DND-41 (cell line): Measurements from ENCODE around the gene CRY1.

Source experiments
- ATAC-seq: fragments of 200-7000 bp; cut with Tn5 transposase; 3 replicates; pipeline ENCODE4 v1.9.1; 2021; ENCODE audit warnings: low read depth; ENCODE audit not compliant: insufficient read depth
- DNase-seq: peaks from one replicate; pipeline ENCODE4 v3.0.0-alpha.2; 2020
- H2AFZ ChIP-seq: 2 replicates; pipeline ENCODE4 v1.6.0; 2012; ENCODE audit warnings: low read depth, low read length
- H3K27ac ChIP-seq: 2 replicates; pipeline ENCODE4 v1.5.1; 2012; ENCODE audit warnings: low read length, inconsistent platforms
- H3K27me3 ChIP-seq: fragments of 200-600 bp; sonication (generic); 2 replicates; pipeline ENCODE4 v1.6.0; 2012; ENCODE audit warnings: low read length, mild to moderate bottlenecking, inconsistent platforms; ENCODE audit not compliant: insufficient read depth, poor library complexity
- H3K36me3 ChIP-seq: 2 replicates; pipeline ENCODE4 v1.5.1; 2012; ENCODE audit warnings: low read length, inconsistent platforms; ENCODE audit not compliant: insufficient read depth
- H3K4me1 ChIP-seq: 2 replicates; pipeline ENCODE4 v1.5.1; 2012; ENCODE audit warnings: mild to moderate bottlenecking, low read length; ENCODE audit not compliant: insufficient read depth
- H3K4me2 ChIP-seq: 2 replicates; pipeline ENCODE4 v1.6.0; 2012; ENCODE audit warnings: mild to moderate bottlenecking, moderate library complexity, low read length, inconsistent platforms; ENCODE audit not compliant: insufficient read depth
- H3K4me3 ChIP-seq, 2 experiments: fragments of 200-600 bp in 1 of 2; shearing (Covaris generic) in 1 of 2; 2 replicates each; pipeline ENCODE4 v1.5.1; 2012 to 2016; ENCODE audit warnings: inconsistent platforms in 2 of 2, low read length in 2 of 2, mild to moderate bottlenecking in 2 of 2, low read depth in 1 of 2, moderate library complexity in 1 of 2
- H3K79me2 ChIP-seq: 2 replicates; pipeline ENCODE4 v1.6.0; 2012; ENCODE audit warnings: low read length, inconsistent platforms; ENCODE audit not compliant: insufficient read depth
- H3K9ac ChIP-seq: 2 replicates; pipeline ENCODE4 v1.6.0; 2012; ENCODE audit warnings: low read depth, mild to moderate bottlenecking, inconsistent platforms, low read length, moderate library complexity
- H3K9me3 ChIP-seq: 2 replicates; pipeline ENCODE4 v1.5.1; 2012; ENCODE audit warnings: low read length, moderate library complexity, mild to moderate bottlenecking, inconsistent platforms; ENCODE audit not compliant: insufficient read depth, severe bottlenecking
- H4K20me1 ChIP-seq: 2 replicates; pipeline ENCODE4 v1.6.0; 2012; ENCODE audit warnings: low read length; ENCODE audit not compliant: insufficient read depth
- EZH2 ChIP-seq: IDR thresholded peaks from 3 replicates; pipeline ENCODE4 v1.6.1; 2012; ENCODE audit warnings: borderline replicate concordance, low read depth, mild to moderate bottlenecking, moderate library complexity, low read length, inconsistent platforms; ENCODE audit not compliant: severe bottlenecking
- TF ChIP-seq, protein P1 (sequence below): IDR thresholded peaks from 2 replicates; pipeline ENCODE4 v1.5.1; 2012; ENCODE audit warnings: borderline replicate concordance, low read length, moderate library complexity, mild to moderate bottlenecking; ENCODE audit not compliant: poor library complexity, severe bottlenecking; ENCODE audit errors: extremely low read depth

Gene CRY1

DNA sequence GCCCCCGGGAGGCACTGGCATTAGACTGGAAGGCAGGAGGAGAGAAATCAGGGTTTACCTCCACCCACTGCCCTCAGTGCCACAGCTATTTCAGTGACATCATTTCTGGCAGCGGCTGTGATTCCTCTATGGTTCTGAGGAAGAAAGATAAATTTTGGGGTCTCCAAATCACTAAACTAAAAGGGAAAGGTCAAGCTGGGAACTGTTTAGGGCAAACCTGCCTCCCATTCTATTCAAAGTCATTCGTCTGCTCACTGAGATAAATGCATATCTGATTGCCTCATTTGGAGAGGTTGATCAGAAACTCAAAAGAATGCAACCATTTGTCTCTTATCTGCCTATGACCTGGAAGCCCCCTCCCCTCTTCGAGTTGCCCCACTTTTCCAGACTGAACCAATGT is 14.0 kb upstream of the CRY1 start:
- Histone ChIP-seq H3K4me3 (no peak overlapping the region), H3K9me3 (no peaks in the 10 kb centered on the region), H3K36me3 (no peaks in the 10 kb centered on the region), H3K9ac (no peak overlapping the region), H2AFZ (no peak overlapping the region; the same call in 1 of the 2 replicates), H3K27ac (no peak overlapping the region), H4K20me1 (no peaks in the 10 kb centered on the region), H3K4me1 (no peaks in the 10 kb centered on the region), H3K4me2 (no peak overlapping the region), H3K79me2 (no peaks in the 10 kb centered on the region), H3K27me3 (peaks cover 7% of the 10 kb centered on the region)
- ATAC-seq (no peak), DNase-seq (no peak)
- no peak for TF ChIP-seq EZH2
- TF ChIP-seq, protein P1, sequence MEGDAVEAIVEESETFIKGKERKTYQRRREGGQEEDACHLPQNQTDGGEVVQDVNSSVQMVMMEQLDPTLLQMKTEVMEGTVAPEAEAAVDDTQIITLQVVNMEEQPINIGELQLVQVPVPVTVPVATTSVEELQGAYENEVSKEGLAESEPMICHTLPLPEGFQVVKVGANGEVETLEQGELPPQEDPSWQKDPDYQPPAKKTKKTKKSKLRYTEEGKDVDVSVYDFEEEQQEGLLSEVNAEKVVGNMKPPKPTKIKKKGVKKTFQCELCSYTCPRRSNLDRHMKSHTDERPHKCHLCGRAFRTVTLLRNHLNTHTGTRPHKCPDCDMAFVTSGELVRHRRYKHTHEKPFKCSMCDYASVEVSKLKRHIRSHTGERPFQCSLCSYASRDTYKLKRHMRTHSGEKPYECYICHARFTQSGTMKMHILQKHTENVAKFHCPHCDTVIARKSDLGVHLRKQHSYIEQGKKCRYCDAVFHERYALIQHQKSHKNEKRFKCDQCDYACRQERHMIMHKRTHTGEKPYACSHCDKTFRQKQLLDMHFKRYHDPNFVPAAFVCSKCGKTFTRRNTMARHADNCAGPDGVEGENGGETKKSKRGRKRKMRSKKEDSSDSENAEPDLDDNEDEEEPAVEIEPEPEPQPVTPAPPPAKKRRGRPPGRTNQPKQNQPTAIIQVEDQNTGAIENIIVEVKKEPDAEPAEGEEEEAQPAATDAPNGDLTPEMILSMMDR: no peak

DNA sequence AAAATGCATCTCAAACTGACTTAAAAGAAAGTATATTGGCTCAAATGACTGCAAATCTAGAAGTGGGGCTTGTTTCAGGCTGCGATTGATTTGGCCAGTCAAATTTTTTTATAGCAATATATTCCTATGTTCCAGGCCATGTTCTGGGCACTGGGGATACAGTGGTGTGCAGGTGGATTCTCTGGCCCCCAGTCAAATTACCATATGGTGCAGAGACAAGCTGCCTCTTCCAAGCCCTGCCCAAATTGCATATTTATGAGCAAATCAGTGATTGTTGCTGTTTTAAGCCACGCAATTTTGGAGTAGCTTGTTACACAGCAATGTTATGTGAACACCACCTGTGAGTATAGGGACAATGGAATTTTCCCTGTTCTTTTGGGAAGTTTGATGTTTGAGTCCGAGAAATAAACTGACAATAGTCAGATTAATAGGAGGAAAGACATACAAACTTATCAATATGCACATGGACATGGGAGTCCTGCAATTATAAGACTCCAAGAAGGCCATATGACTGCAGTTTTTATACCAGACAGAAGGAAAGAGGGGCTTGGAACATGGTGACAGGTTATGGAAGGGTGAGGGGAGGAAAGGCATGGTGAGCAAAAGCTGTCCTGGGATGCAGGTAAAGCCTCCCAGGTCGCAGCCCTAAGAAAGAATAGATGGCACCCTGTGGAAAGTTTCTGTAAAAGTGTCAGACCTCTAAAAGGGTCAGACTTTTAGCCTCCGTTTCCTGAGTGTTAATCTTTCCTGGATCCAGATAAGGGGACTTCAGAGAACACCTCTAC is 13.1 kb upstream of the CRY1 start:
- Histone ChIP-seq H3K36me3 (no peaks in the 10 kb centered on the region), H3K79me2 (no peaks in the 10 kb centered on the region), H3K9me3 (no peaks in the 10 kb centered on the region), H3K9ac (no peak overlapping the region), H3K27ac (no peak overlapping the region), H2AFZ (no peak overlapping the region), H3K27me3 (peaks cover 7% of the 10 kb centered on the region), H3K4me3 (no peak overlapping the region), H3K4me2 (no peak overlapping the region), H4K20me1 (no peaks in the 10 kb centered on the region), H3K4me1 (no peaks in the 10 kb centered on the region)
- DNase-seq (no peak), ATAC-seq (no peak)
- TF ChIP-seq, protein P1: no peak
- TF ChIP-seq EZH2: no peak

DNA sequence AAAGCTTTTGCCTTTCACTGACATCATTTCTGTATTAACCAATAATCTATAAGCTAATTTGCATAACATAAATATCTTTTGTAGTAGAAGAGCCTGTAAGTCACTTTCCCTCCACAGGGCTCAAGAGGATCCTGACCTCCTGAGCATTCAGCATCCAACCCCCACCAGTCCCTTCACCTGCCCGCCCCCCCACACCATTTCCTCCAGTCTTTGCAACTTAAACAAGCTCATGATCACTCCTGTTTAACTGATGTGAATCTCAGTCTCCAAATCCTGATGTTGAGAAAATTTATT is 12.0 kb upstream of the CRY1 start:
- Histone ChIP-seq H3K36me3 (no peaks in the 10 kb centered on the region), H3K27ac (no peak overlapping the region), H3K4me2 (no peak overlapping the region), H4K20me1 (no peaks in the 10 kb centered on the region), H3K4me3 (no peak overlapping the region), H3K27me3 (peaks cover 5% of the 10 kb centered on the region), H3K9ac (no peak overlapping the region), H3K4me1 (no peaks in the 10 kb centered on the region), H3K9me3 (no peaks in the 10 kb centered on the region), H2AFZ (no peak overlapping the region), H3K79me2 (no peaks in the 10 kb centered on the region)
- no peak for DNase-seq
- TF ChIP-seq, protein P1: no peak
- TF ChIP-seq EZH2: no peak
- ATAC-seq: no peak
